ENCODE data around the gene NDE1. TPM values are rescaled to one million over a fixed set of nuclear protein-coding genes. Genes with fewer than 3 reads are reported as not detected.
"Not testable (repeated sequence)": the region's sequence is repeated elsewhere in the genome, so short reads cannot be mapped to it uniquely, and the experiment has no call there.

The NDE1 gene
- total and polyA plus RNA-seq, 8 donors, result 37.1 to 71.7 (median 50.7) TPM

- intact Hi-C loops (cut with DNase I), result no loop called here
- Histone ChIP-seq H3K27me3 (no peaks in the 10 kb centered on the region), H3K27ac (no peak overlapping the region), H3K9me3 (no peaks in the 10 kb centered on the region), H3K4me1 (peaks cover 0 to 16% of the 10 kb centered on the region in 2 donors), H3K36me3 (peaks cover 4 to 98% of the 10 kb centered on the region in 2 donors), H3K4me3 (no peak overlapping the region)
- TF ChIP-seq, protein P1, sequence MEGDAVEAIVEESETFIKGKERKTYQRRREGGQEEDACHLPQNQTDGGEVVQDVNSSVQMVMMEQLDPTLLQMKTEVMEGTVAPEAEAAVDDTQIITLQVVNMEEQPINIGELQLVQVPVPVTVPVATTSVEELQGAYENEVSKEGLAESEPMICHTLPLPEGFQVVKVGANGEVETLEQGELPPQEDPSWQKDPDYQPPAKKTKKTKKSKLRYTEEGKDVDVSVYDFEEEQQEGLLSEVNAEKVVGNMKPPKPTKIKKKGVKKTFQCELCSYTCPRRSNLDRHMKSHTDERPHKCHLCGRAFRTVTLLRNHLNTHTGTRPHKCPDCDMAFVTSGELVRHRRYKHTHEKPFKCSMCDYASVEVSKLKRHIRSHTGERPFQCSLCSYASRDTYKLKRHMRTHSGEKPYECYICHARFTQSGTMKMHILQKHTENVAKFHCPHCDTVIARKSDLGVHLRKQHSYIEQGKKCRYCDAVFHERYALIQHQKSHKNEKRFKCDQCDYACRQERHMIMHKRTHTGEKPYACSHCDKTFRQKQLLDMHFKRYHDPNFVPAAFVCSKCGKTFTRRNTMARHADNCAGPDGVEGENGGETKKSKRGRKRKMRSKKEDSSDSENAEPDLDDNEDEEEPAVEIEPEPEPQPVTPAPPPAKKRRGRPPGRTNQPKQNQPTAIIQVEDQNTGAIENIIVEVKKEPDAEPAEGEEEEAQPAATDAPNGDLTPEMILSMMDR (IDR thresholded peaks at IDR 0.05), result no peak
- ATAC-seq (no peak), DNase-seq (peak in 1 of 4 donors; percentile 20)
Observed at GRCh38 chr16:15604460-15605440, 45.3 kb upstream of the NDE1 start.

- TF ChIP-seq, protein P1 (IDR thresholded peaks at IDR 0.05), result no peak
Observed at GRCh38 chr16:15605839-15606517, 44.1 kb upstream of the NDE1 start.

GRCh38 chr16:15606518-15607220, 43.4 kb upstream of the NDE1 start:
- ATAC-seq (no peak), DNase-seq (no peak)
- Histone ChIP-seq H3K36me3 (peaks cover 0 to 98% of the 10 kb centered on the region in 2 donors), H3K9me3 (no peaks in the 10 kb centered on the region), H3K27ac (peak overlapping the region in 1 of 2 donors; percentile 57), H3K4me1 (peaks cover 0 to 16% of the 10 kb centered on the region in 2 donors), H3K27me3 (no peaks in the 10 kb centered on the region), H3K4me3 (no peak overlapping the region)
- TF ChIP-seq, protein P1 (IDR thresholded peaks at IDR 0.05), result no peak
- intact Hi-C loops (cut with DNase I), result no loop called here

More at GRCh38 chr16:15605839-15606517, 44.1 kb upstream of the NDE1 start:
- ATAC-seq, result no peak
- H3K9me3 ChIP-seq, result no peaks in the 10 kb centered on the region
- H3K4me3 ChIP-seq, result no peak overlapping the region
- peaks cover 0 to 98% of the 10 kb centered on the region in 2 donors for H3K36me3 ChIP-seq
- intact Hi-C loops (cut with DNase I), result no loop called here
- DNase-seq, result no peak
- H3K4me1 ChIP-seq, result peaks cover 0 to 16% of the 10 kb centered on the region in 2 donors
- H3K27me3 ChIP-seq, result no peaks in the 10 kb centered on the region
- no peak overlapping the region for H3K27ac ChIP-seq

DNA sequence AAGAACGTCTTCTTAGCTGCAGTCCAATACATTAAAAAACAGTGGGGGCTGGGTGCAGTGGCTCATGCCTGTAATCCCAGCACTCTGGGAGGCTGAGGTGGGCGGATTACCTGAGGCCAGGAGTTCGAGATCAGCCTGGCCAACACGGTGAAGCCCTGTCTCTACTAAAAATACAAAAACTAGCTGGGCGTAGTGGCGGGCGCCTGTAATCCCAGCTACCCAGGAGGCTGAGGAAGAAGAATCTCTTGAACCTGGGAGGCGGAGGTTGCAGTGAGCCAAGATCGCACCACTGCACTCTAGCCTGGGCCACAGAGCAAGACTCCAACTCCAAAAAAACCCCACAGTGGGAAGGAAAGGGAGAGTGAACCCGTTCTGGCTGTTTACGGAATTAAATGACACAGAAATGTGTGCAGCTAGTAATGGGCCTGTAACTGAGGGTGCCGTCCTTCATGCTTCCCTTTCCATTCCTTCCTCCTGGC, 42.8 kb upstream of the NDE1 start:
- intact Hi-C loops (cut with DNase I); H3K27me3 ChIP-seq; H3K4me3 ChIP-seq; H3K9me3 ChIP-seq; DNase-seq; ATAC-seq: not testable (repeated sequence)
- Histone ChIP-seq H3K36me3 (peaks cover 0 to 99% of the 10 kb centered on the region in 2 donors), H3K4me1 (peaks cover 0 to 16% of the 10 kb centered on the region in 2 donors), H3K27ac (peak overlapping the region in 1 of 2 donors; percentile 57)

DNA sequence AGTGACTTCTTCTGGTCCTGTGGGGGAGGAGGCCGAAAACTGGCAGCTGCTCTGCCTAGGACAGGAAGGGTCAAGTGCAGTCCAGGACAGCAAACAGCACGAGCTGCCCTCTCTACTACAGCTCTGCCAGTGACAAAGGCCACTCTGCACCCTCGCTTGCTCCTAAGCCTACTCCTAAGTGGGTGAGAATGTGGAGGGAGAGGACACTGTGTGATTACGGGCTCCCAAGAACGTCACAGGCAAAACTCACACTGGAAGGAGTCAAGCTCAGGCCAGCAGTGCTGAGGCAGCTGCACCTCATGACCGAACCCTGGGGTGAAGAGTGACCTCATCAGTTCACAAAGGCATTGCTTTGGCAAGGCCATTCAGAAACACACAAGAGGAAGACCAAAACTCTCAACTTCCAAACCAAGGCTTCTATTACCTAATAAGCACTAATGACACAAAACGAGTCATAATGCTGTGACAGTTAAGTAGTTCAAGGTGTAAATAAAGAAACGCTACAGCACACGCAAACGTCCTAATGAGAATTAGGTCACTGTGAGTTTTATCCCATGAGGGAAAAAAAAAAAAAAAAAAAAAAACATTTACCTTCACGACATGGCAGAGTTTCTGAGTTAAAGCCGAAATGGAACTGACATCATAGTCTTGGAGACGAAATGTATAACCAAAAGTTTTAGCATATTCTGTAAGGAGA, 42.2 kb upstream of the NDE1 start:
- ATAC-seq, result peak; percentile 80
- H3K27ac ChIP-seq, result peak overlapping the region in 1 of 2 donors; percentile 57
- H3K27me3 ChIP-seq, result no peaks in the 10 kb centered on the region
- intact Hi-C loops (cut with DNase I), result no loop called here
- peaks cover 0 to 16% of the 10 kb centered on the region in 2 donors for H3K4me1 ChIP-seq
- H3K9me3 ChIP-seq, result no peaks in the 10 kb centered on the region
- TF ChIP-seq, protein P1 (IDR thresholded peaks at IDR 0.05), result no peak
- no peak overlapping the region for H3K4me3 ChIP-seq
- DNase-seq, result peak in 2 of 4 donors; percentile 39 to 67
- H3K36me3 ChIP-seq, result peaks cover 0 to 100% of the 10 kb centered on the region in 2 donors
